DND-41 (cell line): ENCODE data around the gene FJX1.

Source experiments
- CTCF ChIP-seq: IDR thresholded peaks from 2 replicates; pipeline ENCODE4 v1.5.1; 2012; ENCODE audit warnings: borderline replicate concordance, low read length, moderate library complexity, mild to moderate bottlenecking; ENCODE audit not compliant: poor library complexity, severe bottlenecking; ENCODE audit errors: extremely low read depth
- EZH2 ChIP-seq: IDR thresholded peaks from 3 replicates; pipeline ENCODE4 v1.6.1; 2012; ENCODE audit warnings: borderline replicate concordance, low read depth, mild to moderate bottlenecking, moderate library complexity, low read length, inconsistent platforms; ENCODE audit not compliant: severe bottlenecking

GRCh38 chr11:35602979-35603378 lies 15.3 kb upstream of the FJX1 start:
- TF ChIP-seq CTCF: no peak
- TF ChIP-seq EZH2: no peak
